Transverse colon (tissue), 3 donors: Measurements from ENCODE around the gene MRPL20.

ENCODE experiments used
- CTCF ChIP-seq, 5 experiments: fragments of 200-600 bp in 3 of 5; fragments of 450-650 bp in 2 of 5; sonication (generic) in 3 of 5; IDR thresholded peaks; 1 replicate in 2 of 5; 2 replicates in 3 of 5; pipeline ENCODE4 v1.5.1; 2016 to 2017; ENCODE audit warnings: antibody characterized with exemption in 5 of 5, inconsistent platforms in 3 of 5, mild to moderate bottlenecking in 2 of 5, moderate library complexity in 1 of 5
- POLR2A ChIP-seq: fragments of 450-650 bp; IDR thresholded peaks from one replicate; pipeline ENCODE4 v1.6.1; 2016; ENCODE audit warnings: antibody characterized with exemption, mild to moderate bottlenecking, moderate library complexity

- TF ChIP-seq CTCF (IDR thresholded peaks at IDR 0.05) (no peak), POLR2A (no peak)
These were observed 13.7 kb downstream of the MRPL20 start for GRCh38 chr1:1393428-1393827.
